GM21360 (cell line): ENCODE data around the gene PNLIPRP3.

Experiments used
- ATAC-seq: cut with Tn5 transposase; IDR thresholded peaks from one replicate; pipeline ENCODE4 v1.9.1; 2021; ENCODE audit warnings: mild to moderate bottlenecking, moderate library complexity; ENCODE audit not compliant: unreplicated experiment

Gene PNLIPRP3

DNA sequence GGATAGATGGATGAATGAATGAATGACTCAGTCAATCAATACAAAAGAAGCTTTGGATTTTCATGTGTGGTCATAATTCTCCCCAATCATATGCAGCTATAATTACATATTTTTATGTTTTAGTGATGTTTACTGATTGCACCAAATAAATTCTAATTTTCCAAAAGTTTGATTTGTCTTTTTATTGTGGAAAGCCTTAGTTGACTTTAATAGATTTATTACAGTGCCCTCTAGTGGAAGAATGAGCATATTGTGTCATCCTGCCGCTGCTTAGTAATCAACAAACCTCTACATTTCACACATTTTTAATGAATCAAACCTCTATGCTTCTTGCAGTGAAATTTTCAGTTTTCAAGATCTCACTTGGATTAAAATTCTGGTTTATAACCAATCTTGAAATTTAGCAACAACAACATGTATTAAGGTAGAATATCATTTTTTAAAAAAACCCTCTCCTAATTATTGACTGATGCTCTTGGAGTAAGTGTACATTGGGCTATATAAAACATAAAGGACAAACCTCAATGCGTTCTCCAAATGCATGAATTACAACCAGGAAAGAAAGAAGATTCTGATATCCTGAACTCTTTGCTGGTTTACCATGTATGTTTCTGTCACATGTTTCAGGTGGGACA, 62.5 kb downstream of the PNLIPRP3 start:
- no peak for ATAC-seq

DNA sequence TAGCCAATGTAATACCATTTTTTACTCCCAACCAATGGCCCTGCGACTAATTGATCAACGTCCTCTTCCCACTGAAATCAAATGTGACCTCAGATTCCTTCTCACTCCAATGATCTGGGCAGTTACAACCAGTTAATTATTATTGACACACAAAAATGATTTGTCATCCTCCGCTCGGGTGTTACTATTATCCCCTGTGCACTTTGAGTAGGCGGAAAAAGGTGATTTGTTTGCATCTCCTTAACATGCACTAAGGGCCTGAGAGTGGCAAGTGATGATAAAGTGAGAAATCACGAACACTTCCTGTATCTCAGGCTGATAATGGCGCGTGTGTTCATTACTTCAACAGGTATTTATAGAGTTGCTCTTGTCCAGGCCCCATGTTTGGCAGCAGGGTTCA, 77.1 kb downstream of the PNLIPRP3 start:
- ATAC-seq, result no peak

DNA sequence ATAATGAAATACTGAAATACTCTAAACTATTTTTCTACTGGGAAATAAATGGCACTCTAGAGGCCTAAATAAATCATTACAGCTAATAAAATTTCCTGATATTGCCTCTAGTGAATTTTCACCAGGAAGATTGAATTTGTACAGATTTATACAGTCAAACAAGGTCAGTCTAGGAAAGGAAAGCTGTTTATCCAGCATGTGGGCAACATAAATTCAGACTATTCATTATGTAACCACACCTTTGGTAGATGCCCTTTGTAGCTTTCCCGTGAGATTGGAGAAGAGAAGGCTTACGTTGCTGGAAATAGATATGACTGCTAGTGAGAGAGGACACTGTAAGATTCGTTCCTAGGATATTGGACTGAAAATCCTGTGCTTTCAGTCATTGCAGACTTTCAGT, 82.9 kb downstream of the PNLIPRP3 start:
- no peak for ATAC-seq

DNA sequence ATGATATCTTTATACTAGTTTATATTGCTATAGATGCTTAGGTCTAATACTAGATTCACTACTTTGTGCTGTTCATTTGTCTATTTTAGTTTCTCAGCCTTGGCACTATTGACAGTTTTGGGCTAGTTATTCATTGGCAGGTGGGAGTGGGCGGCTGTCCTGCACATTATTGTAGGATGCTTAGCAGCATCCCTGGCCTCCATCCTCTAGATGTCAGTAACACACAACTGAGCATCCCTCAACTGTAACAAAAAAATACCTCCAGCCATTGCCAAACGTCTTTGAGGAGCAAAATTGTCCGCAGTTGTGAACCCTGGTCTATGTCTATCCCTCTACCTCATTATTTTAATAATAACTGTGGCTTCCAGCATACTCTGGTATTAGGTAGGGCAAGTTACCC, 83.7 kb downstream of the PNLIPRP3 start:
- no peak for ATAC-seq

- peak; percentile 75 for ATAC-seq
Observed at GRCh38 chr10:116521424-116522290, 94.0 kb downstream of the PNLIPRP3 start.

DNA sequence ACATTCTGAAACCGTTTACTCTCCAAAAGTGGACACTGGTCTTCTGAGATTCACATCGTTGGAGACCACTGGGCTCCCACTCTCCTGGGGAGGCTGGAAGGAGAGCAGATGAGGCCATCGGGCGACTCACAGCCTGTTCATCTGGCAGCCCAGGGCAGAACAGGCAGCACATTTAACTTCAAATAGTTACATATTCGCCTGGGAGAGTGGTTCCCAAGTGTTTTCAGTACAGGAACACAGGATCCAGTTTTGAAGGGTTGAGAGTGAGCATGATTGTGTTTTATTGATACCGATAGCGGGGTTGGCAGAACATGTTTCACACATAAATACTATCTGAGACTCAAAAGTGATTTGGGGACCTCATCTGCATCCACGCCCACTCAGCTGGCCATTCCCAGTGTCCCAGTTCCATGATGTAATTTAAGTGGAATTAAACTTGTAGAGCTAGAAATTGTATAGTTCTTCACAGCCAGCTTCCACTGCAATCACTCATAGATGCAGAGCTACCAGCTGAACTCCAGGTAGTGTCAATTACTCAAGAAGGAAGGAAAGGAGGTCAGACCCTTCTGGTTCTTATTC, 95.2 kb downstream of the PNLIPRP3 start:
- no peak for ATAC-seq

DNA sequence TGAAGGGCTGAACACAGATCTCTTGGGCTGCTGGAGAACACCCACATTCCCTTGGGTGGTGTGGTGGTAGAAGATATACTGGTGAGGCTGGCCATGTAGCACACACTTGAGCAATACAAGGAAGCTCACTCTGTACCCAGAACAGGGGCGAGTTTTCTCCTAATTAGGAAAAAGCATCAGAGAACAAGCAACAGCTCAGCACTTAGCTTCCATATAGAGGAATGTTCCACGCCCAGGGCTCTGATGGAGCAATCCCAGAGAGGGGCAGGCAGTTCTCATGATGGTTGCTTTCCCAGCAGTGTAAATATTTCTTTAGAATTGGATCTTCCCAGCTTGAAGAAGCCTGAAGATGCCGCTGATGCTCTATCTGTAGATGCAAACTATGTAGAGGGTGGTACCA, 97.1 kb downstream of the PNLIPRP3 start:
- no peak for ATAC-seq

GRCh38 chr10:116526219-116526618, 98.6 kb downstream of the PNLIPRP3 start:
- ATAC-seq, result no peak
